ENCODE results near the gene ZSWIM4. TPM values are rescaled to one million over a fixed set of nuclear protein-coding genes. Genes with fewer than 3 reads are reported as not detected.

ZSWIM4 gene
- polyA plus RNA-seq, 1 of the 3 experiments (the other 2 are of a cell fraction): 4.7 TPM

DNA sequence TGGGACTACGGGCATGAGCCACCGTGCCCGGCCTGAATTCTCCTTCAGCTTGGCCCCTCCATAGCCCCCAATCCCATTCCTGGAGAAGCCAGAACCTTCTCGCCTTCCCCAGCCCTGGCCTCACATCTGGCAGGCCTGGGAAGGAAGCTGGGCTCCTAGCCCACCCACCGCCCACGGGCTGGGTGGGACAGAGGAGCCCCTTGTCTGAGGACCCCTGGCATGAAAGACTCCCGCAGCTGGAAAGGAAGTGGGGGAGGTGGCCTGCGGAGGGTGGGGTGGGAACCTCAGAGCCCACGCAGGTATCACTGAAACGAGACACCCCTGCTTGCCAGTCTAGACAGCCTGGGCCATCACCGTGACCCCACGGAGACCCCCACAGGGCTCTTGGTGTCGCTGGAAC, 74.0 kb downstream of the ZSWIM4 start:
- WGBS (ENCODE audit: low lambda C conversion rate): 98% methylated on average over 6 of the region's 13 CpGs
- ChIA-PET CTCF (interaction anchor here (0.7 to 1.8 kb wide), 4 partner anchors 10 to 649 kb away, joined by 3 to 4 read pairs (median 4); no protein-coding TSS in a partner anchor), POLR2A (no interaction called here)
- Histone ChIP-seq H3K79me2 (ENCODE audit: insufficient read depth) (peaks cover 12% of the 10 kb centered on the region; the same call in 1 of the 2 replicates), H2AFZ (ENCODE audit: low read depth) (no peak overlapping the region), H3K27ac (ENCODE audit: low read depth in 2 of 2, low read length in 1 of 2) (no peak overlapping the region), H3K27me3 (ENCODE audit: insufficient read depth) (no peaks in the 10 kb centered on the region), H3K36me3 (replicated peaks in 1 of 2; ENCODE audit: control insufficient read depth in 1 of 2, insufficient read depth in 2 of 2, low read length in 1 of 2) (no peaks in the 10 kb centered on the region), H3K9ac (no peak overlapping the region), H3K9me3 (no peaks in the 10 kb centered on the region), H4K20me1 (ENCODE audit: insufficient read depth) (no peaks in the 10 kb centered on the region), H3F3A (replicated peaks; ENCODE audit: insufficient read depth) (peaks cover 20% of the 10 kb centered on the region), H3K4me3 (ENCODE audit: low read depth in 2 of 2, low read length in 1 of 2) (no peak overlapping the region), H3K9me2 (no peaks in the 10 kb centered on the region), H3K4me2 (no peak overlapping the region), H3K4me1 (ENCODE audit: control insufficient read depth in 1 of 2, insufficient read depth in 2 of 2, low read depth in 1 of 2, low read length in 1 of 2) (peaks cover 0 to 22% of the 10 kb centered on the region in 2 experiments; a peak in 1 of 4 replicates)
- no peak for DNase-seq
- TF ChIP-seq TAF1 (IDR thresholded peaks at IDR 0.05; ENCODE audit: borderline replicate concordance, low read depth, low read length): no peak
- TF ChIP-seq SMC3 (IDR thresholded peaks at IDR 0.05; ENCODE audit: low read depth, low read length): no peak
- no peak for TF ChIP-seq EZH2phosphoT487 (IDR thresholded peaks at IDR 0.05; ENCODE audit: borderline replicate concordance, low read depth)
- no peak for TF ChIP-seq GABPA (IDR thresholded peaks at IDR 0.05; ENCODE audit: low read depth)
- TF ChIP-seq NRF1 (IDR thresholded peaks at IDR 0.05; ENCODE audit: low read depth, low read length): no peak
- TF ChIP-seq, protein P1, sequence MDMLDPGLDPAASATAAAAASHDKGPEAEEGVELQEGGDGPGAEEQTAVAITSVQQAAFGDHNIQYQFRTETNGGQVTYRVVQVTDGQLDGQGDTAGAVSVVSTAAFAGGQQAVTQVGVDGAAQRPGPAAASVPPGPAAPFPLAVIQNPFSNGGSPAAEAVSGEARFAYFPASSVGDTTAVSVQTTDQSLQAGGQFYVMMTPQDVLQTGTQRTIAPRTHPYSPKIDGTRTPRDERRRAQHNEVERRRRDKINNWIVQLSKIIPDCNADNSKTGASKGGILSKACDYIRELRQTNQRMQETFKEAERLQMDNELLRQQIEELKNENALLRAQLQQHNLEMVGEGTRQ (IDR thresholded peaks at IDR 0.05; ENCODE audit: borderline replicate concordance, low read depth, low read length): no peak
- no peak for TF ChIP-seq EP300 (IDR thresholded peaks at IDR 0.05; ENCODE audit: borderline replicate concordance in 1 of 2, low read depth in 1 of 2, low read length in 1 of 2)
- no peak for TF ChIP-seq YY1 (IDR thresholded peaks at IDR 0.05; ENCODE audit: low read depth)
- no peak for TF ChIP-seq FOSL2 (IDR thresholded peaks at IDR 0.05; ENCODE audit: borderline replicate concordance, low read depth)
- TF ChIP-seq, protein P2, sequence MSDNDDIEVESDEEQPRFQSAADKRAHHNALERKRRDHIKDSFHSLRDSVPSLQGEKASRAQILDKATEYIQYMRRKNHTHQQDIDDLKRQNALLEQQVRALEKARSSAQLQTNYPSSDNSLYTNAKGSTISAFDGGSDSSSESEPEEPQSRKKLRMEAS (IDR thresholded peaks at IDR 0.05; ENCODE audit: low read depth): no peak
- no peak for TF ChIP-seq MEF2A (IDR thresholded peaks at IDR 0.05; ENCODE audit: borderline replicate concordance, low read depth)
- no peak for TF ChIP-seq POLR2AphosphoS5 (IDR thresholded peaks at IDR 0.05; ENCODE audit: low read depth, low read length)
- TF ChIP-seq RFX5 (IDR thresholded peaks at IDR 0.05; ENCODE audit: low read length): no peak
- TF ChIP-seq RAD21 (IDR thresholded peaks at IDR 0.05; ENCODE audit: low read length): no peak
- TF ChIP-seq, protein P3, sequence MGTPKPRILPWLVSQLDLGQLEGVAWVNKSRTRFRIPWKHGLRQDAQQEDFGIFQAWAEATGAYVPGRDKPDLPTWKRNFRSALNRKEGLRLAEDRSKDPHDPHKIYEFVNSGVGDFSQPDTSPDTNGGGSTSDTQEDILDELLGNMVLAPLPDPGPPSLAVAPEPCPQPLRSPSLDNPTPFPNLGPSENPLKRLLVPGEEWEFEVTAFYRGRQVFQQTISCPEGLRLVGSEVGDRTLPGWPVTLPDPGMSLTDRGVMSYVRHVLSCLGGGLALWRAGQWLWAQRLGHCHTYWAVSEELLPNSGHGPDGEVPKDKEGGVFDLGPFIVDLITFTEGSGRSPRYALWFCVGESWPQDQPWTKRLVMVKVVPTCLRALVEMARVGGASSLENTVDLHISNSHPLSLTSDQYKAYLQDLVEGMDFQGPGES (IDR thresholded peaks at IDR 0.05; ENCODE audit: low read depth, low read length): no peak
- TF ChIP-seq, protein P4, sequence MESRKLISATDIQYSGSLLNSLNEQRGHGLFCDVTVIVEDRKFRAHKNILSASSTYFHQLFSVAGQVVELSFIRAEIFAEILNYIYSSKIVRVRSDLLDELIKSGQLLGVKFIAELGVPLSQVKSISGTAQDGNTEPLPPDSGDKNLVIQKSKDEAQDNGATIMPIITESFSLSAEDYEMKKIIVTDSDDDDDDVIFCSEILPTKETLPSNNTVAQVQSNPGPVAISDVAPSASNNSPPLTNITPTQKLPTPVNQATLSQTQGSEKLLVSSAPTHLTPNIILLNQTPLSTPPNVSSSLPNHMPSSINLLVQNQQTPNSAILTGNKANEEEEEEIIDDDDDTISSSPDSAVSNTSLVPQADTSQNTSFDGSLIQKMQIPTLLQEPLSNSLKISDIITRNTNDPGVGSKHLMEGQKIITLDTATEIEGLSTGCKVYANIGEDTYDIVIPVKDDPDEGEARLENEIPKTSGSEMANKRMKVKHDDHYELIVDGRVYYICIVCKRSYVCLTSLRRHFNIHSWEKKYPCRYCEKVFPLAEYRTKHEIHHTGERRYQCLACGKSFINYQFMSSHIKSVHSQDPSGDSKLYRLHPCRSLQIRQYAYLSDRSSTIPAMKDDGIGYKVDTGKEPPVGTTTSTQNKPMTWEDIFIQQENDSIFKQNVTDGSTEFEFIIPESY (IDR thresholded peaks at IDR 0.05; ENCODE audit: borderline replicate concordance, low read depth): no peak
- no peak for TF ChIP-seq MXI1 (IDR thresholded peaks at IDR 0.05; ENCODE audit: low read depth, low read length)
- no peak for TF ChIP-seq FOXJ3 (CRISPR knock-in tag; IDR thresholded peaks at IDR 0.05)
- TF ChIP-seq, protein P5, sequence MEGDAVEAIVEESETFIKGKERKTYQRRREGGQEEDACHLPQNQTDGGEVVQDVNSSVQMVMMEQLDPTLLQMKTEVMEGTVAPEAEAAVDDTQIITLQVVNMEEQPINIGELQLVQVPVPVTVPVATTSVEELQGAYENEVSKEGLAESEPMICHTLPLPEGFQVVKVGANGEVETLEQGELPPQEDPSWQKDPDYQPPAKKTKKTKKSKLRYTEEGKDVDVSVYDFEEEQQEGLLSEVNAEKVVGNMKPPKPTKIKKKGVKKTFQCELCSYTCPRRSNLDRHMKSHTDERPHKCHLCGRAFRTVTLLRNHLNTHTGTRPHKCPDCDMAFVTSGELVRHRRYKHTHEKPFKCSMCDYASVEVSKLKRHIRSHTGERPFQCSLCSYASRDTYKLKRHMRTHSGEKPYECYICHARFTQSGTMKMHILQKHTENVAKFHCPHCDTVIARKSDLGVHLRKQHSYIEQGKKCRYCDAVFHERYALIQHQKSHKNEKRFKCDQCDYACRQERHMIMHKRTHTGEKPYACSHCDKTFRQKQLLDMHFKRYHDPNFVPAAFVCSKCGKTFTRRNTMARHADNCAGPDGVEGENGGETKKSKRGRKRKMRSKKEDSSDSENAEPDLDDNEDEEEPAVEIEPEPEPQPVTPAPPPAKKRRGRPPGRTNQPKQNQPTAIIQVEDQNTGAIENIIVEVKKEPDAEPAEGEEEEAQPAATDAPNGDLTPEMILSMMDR (IDR thresholded peaks at IDR 0.05): no peak
- no peak for TF ChIP-seq SIN3A (IDR thresholded peaks at IDR 0.05; ENCODE audit: borderline replicate concordance, low read depth, low read length)

Measured in SK-N-SH (cell line).